Body of pancreas (tissue), 4 donors: Measurements from ENCODE around the gene MVB12B. TPM values are rescaled to one million over a fixed set of nuclear protein-coding genes. Genes with fewer than 3 reads are reported as not detected.
A peak's percentile ranks its signal among the peaks of the same experiment; 100 is the strongest.

Experiments
- ATAC-seq: fragments of 150-250 bp; one replicate; pipeline ENCODE4 v1.9.1; 2016
- DNase-seq, 4 donors: peaks; one replicate each; pipeline ENCODE4 v3.0.0-alpha.2; 2019
- H3K27ac ChIP-seq, 4 donors: fragments of 200-600 bp; sonication (generic); 1 replicate in 3 of 4; 2 replicates in 1 of 4; pipeline versions ENCODE4 v1.5.1 to v1.6.1; 2016 to 2019; ENCODE audit warnings: mild to moderate bottlenecking in 1 of 4, mixed read lengths in 1 of 4, moderate library complexity in 1 of 4
- H3K27me3 ChIP-seq, 2 donors: fragments of 200-600 bp; sonication (generic); one replicate each; pipeline ENCODE4 v1.6.0; 2016; ENCODE audit warnings: mild to moderate bottlenecking in 1 of 2
- H3K36me3 ChIP-seq, 2 donors: fragments of 200-600 bp; sonication (generic); replicated peaks in 1 of 2; 2 replicates each; pipeline ENCODE4 v1.5.1; 2016; ENCODE audit warnings: low read depth in 2 of 2; ENCODE audit not compliant: insufficient read depth in 1 of 2
- H3K4me1 ChIP-seq: fragments of 200-600 bp; sonication (generic); one replicate; pipeline ENCODE4 v1.6.0; 2016
- H3K4me3 ChIP-seq, 2 donors: fragments of 200-600 bp; sonication (generic); 1 replicate in 1 of 2; 2 replicates in 1 of 2; pipeline ENCODE4 v1.5.1; 2016 to 2019
- H3K9me3 ChIP-seq, 3 donors: fragments of 200-600 bp; sonication (generic); 1 replicate in 2 of 3; 2 replicates in 1 of 3; pipeline ENCODE4 v1.5.1; 2016
- CTCF ChIP-seq, 7 experiments: fragments of 450-650 bp in 4 of 7; fragments of 200-600 bp in 3 of 7; sonication (generic) in 3 of 7; IDR thresholded peaks; one replicate each; pipeline ENCODE4 v1.5.1; 2016 to 2019; ENCODE audit warnings: antibody characterized with exemption in 7 of 7
- POLR2A ChIP-seq, 3 donors: fragments of 450-650 bp; IDR thresholded peaks; one replicate each; pipeline ENCODE4 v1.6.1; 2016; ENCODE audit warnings: antibody characterized with exemption in 3 of 3, mild to moderate bottlenecking in 2 of 3
- WGBS, 2 donors: methylation state at CpG; one replicate each; pipeline ENCODE4 v1.1.5; 2017; 5-methylcytosine and 5-hydroxymethylcytosine counted together
- intact Hi-C: fragments of 100-400 bp; cut with DNase I; formaldehyde crosslinking; loops from one replicate; pipeline ENCODE4 v1.15.1; 2023
- total RNA-seq, 2 donors: library from RNA; depleted of rRNA; stranded (reverse); fragments of >200 nt; gene quantifications; one replicate each; pipeline ENCODE4 v1.1.0, GENCODE V29; 2016

The MVB12B gene
- total RNA-seq, 2 donors from 2014 or later = 5.2 to 9.9 TPM

GRCh38 chr9:126454795-126455194 is 128.2 kb downstream of the MVB12B start:
- ATAC-seq (no peak), DNase-seq (peak in 1 of 4 donors; percentile 1)
- 96 to 97% methylated on average over 9 of the region's 9 CpGs for WGBS, 2 donors
- TF ChIP-seq POLR2A (IDR thresholded peaks at IDR 0.05) (no peak), CTCF (IDR thresholded peaks at IDR 0.05) (no peak)
- intact Hi-C loops = loop anchor here (10.0 kb wide), 1 partner anchor 60 kb away; no protein-coding TSS in a partner anchor
- H3K27ac ChIP-seq = no peak overlapping the region
- no peaks in the 10 kb centered on the region for H3K9me3 ChIP-seq
- H3K4me3 ChIP-seq = no peak overlapping the region
- no peaks in the 10 kb centered on the region for H3K4me1 ChIP-seq
- no peaks in the 10 kb centered on the region for H3K27me3 ChIP-seq
- no peaks in the 10 kb centered on the region for H3K36me3 ChIP-seq

- no peaks in the 10 kb centered on the region for H3K27me3 ChIP-seq
- ATAC-seq = no peak
- 85 to 88% methylated on average over 16 of the region's 16 CpGs for WGBS, 2 donors
- no peaks in the 10 kb centered on the region for H3K4me1 ChIP-seq
- no peak overlapping the region for H3K27ac ChIP-seq
- TF ChIP-seq POLR2A (IDR thresholded peaks at IDR 0.05) = no peak
- intact Hi-C loops = loop anchor here (10.0 kb wide), 1 partner anchor 62 kb away; no protein-coding TSS in a partner anchor
- no peaks in the 10 kb centered on the region for H3K36me3 ChIP-seq
- DNase-seq = peak in 1 of 4 donors; percentile 2
- no peak overlapping the region for H3K4me3 ChIP-seq
- H3K9me3 ChIP-seq = no peaks in the 10 kb centered on the region
Measured at GRCh38 chr9:126456441-126457174, 130.0 kb downstream of the MVB12B start.

GRCh38 chr9:126457175-126457547 is 130.5 kb downstream of the MVB12B start:
- H3K9me3 ChIP-seq = no peaks in the 10 kb centered on the region
- no peak for TF ChIP-seq POLR2A (IDR thresholded peaks at IDR 0.05)
- TF ChIP-seq CTCF (IDR thresholded peaks at IDR 0.05) = no peak
- H3K4me3 ChIP-seq = no peak overlapping the region
- WGBS, 2 donors = 93 to 97% methylated on average over 5 of the region's 5 CpGs
- DNase-seq (peak in 1 of 4 donors; percentile 1), ATAC-seq (no peak)
- H3K4me1 ChIP-seq = no peaks in the 10 kb centered on the region
- intact Hi-C loops = loop anchor here (10.0 kb wide), 1 partner anchor 62 kb away; no protein-coding TSS in a partner anchor
- H3K36me3 ChIP-seq = no peaks in the 10 kb centered on the region
- no peak overlapping the region for H3K27ac ChIP-seq
- no peaks in the 10 kb centered on the region for H3K27me3 ChIP-seq

- ATAC-seq (no peak), DNase-seq (peak in 1 of 4 donors; percentile 1)
- Histone ChIP-seq H3K4me3 (no peak overlapping the region), H3K4me1 (no peaks in the 10 kb centered on the region), H3K27me3 (no peaks in the 10 kb centered on the region), H3K27ac (no peak overlapping the region), H3K36me3 (no peaks in the 10 kb centered on the region), H3K9me3 (no peaks in the 10 kb centered on the region)
- 76 to 82% methylated on average over 9 of the region's 9 CpGs for WGBS, 2 donors
- intact Hi-C loops = loop anchor here (10.0 kb wide), 1 partner anchor 63 kb away; no protein-coding TSS in a partner anchor
- TF ChIP-seq POLR2A (IDR thresholded peaks at IDR 0.05) (no peak), CTCF (IDR thresholded peaks at IDR 0.05) (no peak)
Measured at GRCh38 chr9:126457890-126458289, 131.3 kb downstream of the MVB12B start.

- intact Hi-C loops = loop anchor here (10.0 kb wide), 1 partner anchor 64 kb away; no protein-coding TSS in a partner anchor
- Histone ChIP-seq H3K27me3 (no peaks in the 10 kb centered on the region), H3K27ac (no peak overlapping the region), H3K4me3 (no peak overlapping the region), H3K4me1 (no peaks in the 10 kb centered on the region), H3K9me3 (no peaks in the 10 kb centered on the region), H3K36me3 (no peaks in the 10 kb centered on the region)
- ATAC-seq (no peak), DNase-seq (peak in 1 of 4 donors; percentile 1)
- WGBS, 2 donors = 92 to 100% methylated on average over 1 to 7 of the region's 7 CpGs
- TF ChIP-seq CTCF (IDR thresholded peaks at IDR 0.05) (no peak), POLR2A (IDR thresholded peaks at IDR 0.05) (no peak)
Measured at GRCh38 chr9:126459126-126459525, 132.5 kb downstream of the MVB12B start.
